ENCODE results near the gene ALK. TPM values are rescaled to one million over a fixed set of nuclear protein-coding genes. Genes with fewer than 3 reads are reported as not detected.

ALK gene
- total RNA-seq, 8 experiments from 2014 or later = 0.49 to 8.8 (median 3.8) TPM

GRCh38 chr2:29377788-29378187, 543.6 kb downstream of the ALK start:
- no peak overlapping the region for H3K4me3 ChIP-seq
- peaks cover 10 to 11% of the 10 kb centered on the region in 2 donors for H3K4me1 ChIP-seq (replicated peaks in 1 of 2)
- no peak overlapping the region for H3K27ac ChIP-seq
- ATAC-seq (replicated peaks in 6 of 8) = no peak
- in situ Hi-C loops (cut with MboI; ENCODE audit: low pct_unique_long_range_greater_than_20kb in 2 of 9, low sequenced_read_pairs in 9 of 9, unreplicated experiment in 9 of 9) = no loop called here
- WGBS, 10 experiments = 33 to 100% (median 91%) methylated on average over 1 of the region's 1 CpG; no CpG with 5 or more reads in 5 of the 10 experiments

GRCh38 chr2:29376541-29376940, 544.8 kb downstream of the ALK start:
- Histone ChIP-seq H3K27ac (no peak overlapping the region), H3K4me3 (no peak overlapping the region), H3K4me1 (replicated peaks in 1 of 2) (peaks cover 10 to 11% of the 10 kb centered on the region in 2 donors)
- 17 to 100% (median 76%) methylated on average over 1 to 2 of the region's 2 CpGs; no CpG with 5 or more reads in 4 of the 10 experiments for WGBS, 10 experiments
- in situ Hi-C loops (cut with MboI; ENCODE audit: low pct_unique_long_range_greater_than_20kb in 2 of 9, low sequenced_read_pairs in 9 of 9, unreplicated experiment in 9 of 9) = no loop called here
- no peak for ATAC-seq (replicated peaks in 6 of 8)

- Histone ChIP-seq H3K4me1 (replicated peaks in 1 of 2) (peaks cover 10 to 11% of the 10 kb centered on the region in 2 donors), H3K4me3 (no peak overlapping the region), H3K27ac (no peak overlapping the region)
- ATAC-seq (replicated peaks in 6 of 8) = no peak
- in situ Hi-C loops (cut with MboI; ENCODE audit: low pct_unique_long_range_greater_than_20kb in 2 of 9, low sequenced_read_pairs in 9 of 9, unreplicated experiment in 9 of 9) = no loop called here
- WGBS, 10 experiments = 17 to 100% (median 96%) methylated on average over 1 to 3 of the region's 3 CpGs; no CpG with 5 or more reads in 6 of the 10 experiments
These were observed 545.5 kb downstream of the ALK start for GRCh38 chr2:29375843-29376242.

GRCh38 chr2:29374823-29375222, 546.6 kb downstream of the ALK start:
- in situ Hi-C loops (cut with MboI; ENCODE audit: low pct_unique_long_range_greater_than_20kb in 2 of 9, low sequenced_read_pairs in 9 of 9, unreplicated experiment in 9 of 9) = no loop called here
- Histone ChIP-seq H3K4me3 (no peak overlapping the region), H3K4me1 (replicated peaks in 1 of 2) (peaks cover 14 to 18% of the 10 kb centered on the region in 2 donors), H3K27ac (no peak overlapping the region)
- 0 to 90% (median 75%) methylated on average over 2 to 5 of the region's 5 CpGs; no CpG with 5 or more reads in 3 of the 10 experiments for WGBS, 10 experiments
- ATAC-seq (replicated peaks in 6 of 8) = no peak

GRCh38 chr2:29373870-29374269, 547.5 kb downstream of the ALK start:
- ATAC-seq (replicated peaks in 6 of 8) = no peak
- Histone ChIP-seq H3K4me3 (no peak overlapping the region), H3K27ac (no peak overlapping the region), H3K4me1 (replicated peaks in 1 of 2) (peaks cover 14 to 18% of the 10 kb centered on the region in 2 donors)
- in situ Hi-C loops (cut with MboI; ENCODE audit: low pct_unique_long_range_greater_than_20kb in 2 of 9, low sequenced_read_pairs in 9 of 9, unreplicated experiment in 9 of 9) = no loop called here
- 34 to 100% (median 86%) methylated on average over 1 to 3 of the region's 3 CpGs; no CpG with 5 or more reads in 2 of the 10 experiments for WGBS, 10 experiments

GRCh38 chr2:29372185-29372584, 549.2 kb downstream of the ALK start:
- WGBS, 10 experiments = 0 to 100% (median 71%) methylated on average over 1 to 2 of the region's 2 CpGs; no CpG with 5 or more reads in 5 of the 10 experiments
- H3K27ac ChIP-seq = no peak overlapping the region
- H3K4me1 ChIP-seq (replicated peaks in 1 of 2) = peaks cover 14 to 18% of the 10 kb centered on the region in 2 donors
- H3K4me3 ChIP-seq = no peak overlapping the region
- peak in 3 of 8 experiments; percentile 46 to 59 (median 55) for ATAC-seq (replicated peaks in 6 of 8)
- in situ Hi-C loops (cut with MboI; ENCODE audit: low pct_unique_long_range_greater_than_20kb in 2 of 9, low sequenced_read_pairs in 9 of 9, unreplicated experiment in 9 of 9) = no loop called here

GRCh38 chr2:29370581-29371125, 550.7 kb downstream of the ALK start:
- no peak overlapping the region for H3K4me3 ChIP-seq
- 17 to 100% (median 55%) methylated on average over 1 to 3 of the region's 5 CpGs; no CpG with 5 or more reads in 2 of the 10 experiments for WGBS, 10 experiments
- in situ Hi-C loops (cut with MboI; ENCODE audit: low pct_unique_long_range_greater_than_20kb in 2 of 9, low sequenced_read_pairs in 9 of 9, unreplicated experiment in 9 of 9) = no loop called here
- H3K4me1 ChIP-seq (replicated peaks in 1 of 2) = peaks cover 14 to 18% of the 10 kb centered on the region in 2 donors
- ATAC-seq (replicated peaks in 6 of 8) = no peak
- H3K27ac ChIP-seq = no peak overlapping the region

GRCh38 chr2:29370173-29370572, 551.2 kb downstream of the ALK start:
- H3K27ac ChIP-seq = no peak overlapping the region
- peak in 4 of 8 experiments; percentile 75 to 94 (median 84) for ATAC-seq (replicated peaks in 6 of 8)
- no peak overlapping the region for H3K4me3 ChIP-seq
- in situ Hi-C loops (cut with MboI; ENCODE audit: low pct_unique_long_range_greater_than_20kb in 2 of 9, low sequenced_read_pairs in 9 of 9, unreplicated experiment in 9 of 9) = no loop called here
- WGBS, 10 experiments = 0 to 94% (median 55%) methylated on average over 1 to 4 of the region's 4 CpGs; no CpG with 5 or more reads in 4 of the 10 experiments
- peaks cover 14 to 18% of the 10 kb centered on the region in 2 donors for H3K4me1 ChIP-seq (replicated peaks in 1 of 2)

- ATAC-seq (replicated peaks in 6 of 8) = no peak
- 0 to 100% (median 80%) methylated on average over 1 to 3 of the region's 3 CpGs; no CpG with 5 or more reads in 1 of the 10 experiments for WGBS, 10 experiments
- in situ Hi-C loops (cut with MboI; ENCODE audit: low pct_unique_long_range_greater_than_20kb in 2 of 9, low sequenced_read_pairs in 9 of 9, unreplicated experiment in 9 of 9) = no loop called here
- H3K4me3 ChIP-seq = no peak overlapping the region
- H3K27ac ChIP-seq = no peak overlapping the region
- H3K4me1 ChIP-seq (replicated peaks in 1 of 2) = peaks cover 6 to 9% of the 10 kb centered on the region in 2 donors
These were observed 552.7 kb downstream of the ALK start for GRCh38 chr2:29368659-29369040.

GRCh38 chr2:29367986-29368658, 553.3 kb downstream of the ALK start:
- in situ Hi-C loops (cut with MboI; ENCODE audit: low pct_unique_long_range_greater_than_20kb in 2 of 9, low sequenced_read_pairs in 9 of 9, unreplicated experiment in 9 of 9) = no loop called here
- Histone ChIP-seq H3K4me1 (replicated peaks in 1 of 2) (peaks cover 4 to 8% of the 10 kb centered on the region in 2 donors), H3K27ac (no peak overlapping the region), H3K4me3 (no peak overlapping the region)
- 67 to 100% (median 93%) methylated on average over 2 to 3 of the region's 3 CpGs; no CpG with 5 or more reads in 2 of the 10 experiments for WGBS, 10 experiments
- no peak for ATAC-seq (replicated peaks in 6 of 8)

- Histone ChIP-seq H3K4me1 (replicated peaks in 1 of 2) (peaks cover 33 to 45% of the 10 kb centered on the region in 2 donors), H3K4me3 (no peak overlapping the region), H3K27ac (no peak overlapping the region)
- no peak for ATAC-seq (replicated peaks in 6 of 8)
- 0 to 100% (median 83%) methylated on average over 1 of the region's 2 CpGs; no CpG with 5 or more reads in 5 of the 10 experiments for WGBS, 10 experiments
- in situ Hi-C loops (cut with MboI; ENCODE audit: low pct_unique_long_range_greater_than_20kb in 2 of 9, low sequenced_read_pairs in 9 of 9, unreplicated experiment in 9 of 9) = no loop called here
These were observed 558.3 kb downstream of the ALK start for GRCh38 chr2:29363111-29363510.

- 20 to 100% (median 60%) methylated on average over 1 to 4 of the region's 6 CpGs; no CpG with 5 or more reads in 3 of the 10 experiments for WGBS, 10 experiments
- Histone ChIP-seq H3K4me1 (replicated peaks in 1 of 2) (peaks cover 37 to 48% of the 10 kb centered on the region in 2 donors), H3K27ac (peak overlapping the region; percentile 44 to 66), H3K4me3 (no peak overlapping the region)
- ATAC-seq (replicated peaks in 6 of 8) = peak in 5 of 8 experiments; percentile 61 to 75 (median 66)
- in situ Hi-C loops (cut with MboI; ENCODE audit: low pct_unique_long_range_greater_than_20kb in 2 of 9, low sequenced_read_pairs in 9 of 9, unreplicated experiment in 9 of 9) = no loop called here
These were observed 560.2 kb downstream of the ALK start for GRCh38 chr2:29361231-29361630.

- H3K4me1 ChIP-seq (replicated peaks in 1 of 2) = peaks cover 37 to 48% of the 10 kb centered on the region in 2 donors
- in situ Hi-C loops (cut with MboI; ENCODE audit: low pct_unique_long_range_greater_than_20kb in 2 of 9, low sequenced_read_pairs in 9 of 9, unreplicated experiment in 9 of 9) = no loop called here
- no peak overlapping the region for H3K27ac ChIP-seq
- no peak overlapping the region for H3K4me3 ChIP-seq
- 15 to 77% (median 40%) methylated on average over 1 to 2 of the region's 3 CpGs; no CpG with 5 or more reads in 3 of the 10 experiments for WGBS, 10 experiments
- peak in 5 of 8 experiments; percentile 69 to 87 (median 82) for ATAC-seq (replicated peaks in 6 of 8)
These were observed 561.2 kb downstream of the ALK start for GRCh38 chr2:29360016-29360784.
